HepG2 (cell line): Measurements from ENCODE around the gene DLEC1. TPM values are rescaled to one million over a fixed set of nuclear protein-coding genes. Genes with fewer than 3 reads are reported as not detected.
A peak's percentile ranks its signal among the peaks of the same experiment; 100 is the strongest.

Experiments used
- ATF7-NPFF ChIP-seq: sonication (generic); formaldehyde crosslinking; IDR thresholded peaks from 2 replicates; pipeline ENCODE4 v1.8.1; 2023; ENCODE audit warnings: mild to moderate bottlenecking, low read depth, missing genetic modification reagents, moderate library complexity
- ETS1 ChIP-seq: sonication (generic); formaldehyde crosslinking; IDR thresholded peaks from 2 replicates; pipeline ENCODE4 v1.4.0; 2020; ENCODE audit warnings: missing genetic modification reagents
- FOXP4 ChIP-seq: sonication (generic); formaldehyde crosslinking; IDR thresholded peaks from 2 replicates; pipeline ENCODE4 v1.4.0; 2020; ENCODE audit warnings: missing genetic modification reagents
- IRF9 ChIP-seq: sonication (generic); formaldehyde crosslinking; IDR thresholded peaks from 2 replicates; pipeline ENCODE4 v1.8.0; 2022; ENCODE audit warnings: missing genetic modification reagents, mild to moderate bottlenecking, borderline replicate concordance
- KDM5B ChIP-seq: sonication (generic); formaldehyde crosslinking; IDR thresholded peaks from 2 replicates; pipeline ENCODE4 v1.4.0; 2020; ENCODE audit warnings: missing genetic modification reagents, mild to moderate bottlenecking, borderline replicate concordance
- NFRKB ChIP-seq: fragments of 450-650 bp; IDR thresholded peaks from 2 replicates; pipeline ENCODE4 v1.6.1; 2017
- NPAS2 ChIP-seq: sonication (generic); formaldehyde crosslinking; IDR thresholded peaks from 2 replicates; pipeline ENCODE4 v1.8.0; 2022; ENCODE audit warnings: mild to moderate bottlenecking, missing genetic modification reagents, borderline replicate concordance
- PAXIP1 ChIP-seq: sonication (generic); formaldehyde crosslinking; conservative IDR thresholded peaks from 2 replicates; pipeline ENCODE4 v1.4.0; 2020; ENCODE audit warnings: mild to moderate bottlenecking, missing genetic modification reagents, moderate library complexity
- SAFB2 ChIP-seq: sonication (generic); formaldehyde crosslinking; IDR thresholded peaks from 2 replicates; pipeline ENCODE4 v1.5.1; 2020; ENCODE audit warnings: missing genetic modification reagents, low read depth, mild to moderate bottlenecking, borderline replicate concordance
- TSC22D2 ChIP-seq: sonication (generic); formaldehyde crosslinking; IDR thresholded peaks from 2 replicates; pipeline ENCODE4 v1.5.1; 2020; ENCODE audit warnings: missing genetic modification reagents, mild to moderate bottlenecking, borderline replicate concordance
- ZBTB4 ChIP-seq: sonication (generic); formaldehyde crosslinking; IDR thresholded peaks from 2 replicates; pipeline ENCODE4 v1.4.0; 2020; ENCODE audit warnings: missing genetic modification reagents, mild to moderate bottlenecking, borderline replicate concordance
- ZFP1 ChIP-seq: IDR thresholded peaks from 2 replicates; pipeline ENCODE4 v1.6.1; 2016
- ZMAT3 ChIP-seq: sonication (generic); formaldehyde crosslinking; conservative IDR thresholded peaks from 2 replicates; pipeline ENCODE4 v1.7.0; 2021; ENCODE audit warnings: missing genetic modification reagents
- ZNF431 ChIP-seq: sonication (generic); formaldehyde crosslinking; IDR thresholded peaks from 2 replicates; pipeline ENCODE4 v1.9.0; 2022; ENCODE audit warnings: missing genetic modification reagents, low read depth, mild to moderate bottlenecking, borderline replicate concordance
- ZSCAN21 ChIP-seq: sonication (generic); formaldehyde crosslinking; IDR thresholded peaks from 2 replicates; pipeline ENCODE4 v1.8.0; 2022; ENCODE audit warnings: mild to moderate bottlenecking, missing genetic modification reagents, moderate library complexity, borderline replicate concordance
- ZSCAN9 ChIP-seq: IDR thresholded peaks from 2 replicates; pipeline ENCODE4 v1.6.1; 2016; ENCODE audit warnings: borderline replicate concordance
- polyA plus RNA-seq, 8 experiments: library from polyadenylated mRNA; depleted of rRNA in 3 of 8; stranded (reverse) in 7 of 8; unstranded in 1 of 8; fragments of >200 nt; fragmentation: Illumina TruSeq in 4 of 8; extraction: Trizol in 4 of 8; gene quantifications; 2 replicates each; pipeline versions ENCODE4 v1.2.1 to v1.2.3, GENCODE V29; 2011 to 2016; ENCODE audit warnings: low read depth in 4 of 8, missing spikeins in 1 of 8, mixed read lengths in 1 of 8; ENCODE audit not compliant: insufficient read depth in 1 of 8
- total RNA-seq, 5 experiments: library from RNA; depleted of rRNA; stranded (reverse); fragments of >200 nt; fragmentation: Illumina TruSeq; extraction: Trizol; gene quantifications; 2 replicates each; pipeline ENCODE4 v1.2.3, GENCODE V29; 2016; ENCODE audit warnings: low read depth in 1 of 5

Gene DLEC1
- total and polyA plus RNA-seq, 2 of the 13 experiments (the other 11 are each of a cell fraction or from before 2014, with no cell fraction given), result 0.09 TPM; not detected in 1

- TF ChIP-seq ETS1 (CRISPR knock-in tag) (peak; percentile 24; the same call in 1 of the 2 replicates), PAXIP1 (CRISPR knock-in tag) (peak; percentile 56), SAFB2 (CRISPR knock-in tag) (no peak; the same call in 1 of the 2 replicates), ZMAT3 (peak; percentile 6; the same call in 1 of the 2 replicates), ZSCAN9 (CRISPR knock-in tag) (peak; percentile 27; the same call in 1 of the 2 replicates), ZSCAN21 (CRISPR knock-in tag) (peak; percentile 80; the same call in 1 of the 2 replicates), KDM5B (CRISPR knock-in tag) (peak; percentile 80; the same call in 1 of the 2 replicates), ATF7-NPFF (peak; percentile 89), ZNF431 (CRISPR knock-in tag) (peak; percentile 79; the same call in 1 of the 2 replicates), FOXP4 (CRISPR knock-in tag) (peak; percentile 49; the same call in 1 of the 2 replicates), TSC22D2 (CRISPR knock-in tag) (peak; percentile 50; the same call in 1 of the 2 replicates), NPAS2 (no peak), NFRKB (0 out of 2 replicates have a peak, but pooled peaks have one; percentile 14), ZBTB4 (CRISPR knock-in tag) (peak; percentile 43; the same call in 1 of the 2 replicates), IRF9 (CRISPR knock-in tag) (0 out of 2 replicates have a peak, but pooled peaks have one; percentile 20), ZFP1 (CRISPR knock-in tag) (peak; percentile 29; the same call in 1 of the 2 replicates)
Measured at GRCh38 chr3:38164952-38165721, 126.1 kb downstream of the DLEC1 start, which contains the start of gene OXSR1 (continued).
